AG04450 (cell line): ENCODE measurements around the gene USP17L19. TPM values are rescaled to one million over a fixed set of nuclear protein-coding genes. Genes with fewer than 3 reads are reported as not detected.
"Not testable (repeated sequence)": the region's sequence is repeated elsewhere in the genome, so short reads cannot be mapped to it uniquely, and the experiment has no call there.

Experiments
- CTCF ChIA-PET: fragments of 300-600, 350-600 bp; formaldehyde crosslinking; extraction: SDS; loops from one replicate; lab custom pipeline; 2022; ENCODE audit warnings: antibody characterized with exemption, inconsistent platforms; lab: Charles Lee
- POLR2A ChIA-PET: fragments of 350-600 bp; formaldehyde crosslinking; extraction: SDS; loops from one replicate; lab custom pipeline; 2021; ENCODE audit warnings: antibody characterized with exemption, inconsistent platforms; lab: Yijun Ruan, JAX
- DNase-seq: peaks from one replicate; pipeline ENCODE4 v3.0.0-alpha.2; 2011; ENCODE audit warnings: low read depth, low spot score
- H3K27ac ChIP-seq: one replicate; pipeline ENCODE4 v1.5.1; 2012; ENCODE audit warnings: low read depth, low read length, control low read depth
- H3K27me3 ChIP-seq: one replicate; pipeline ENCODE4 v1.6.0; 2012; ENCODE audit warnings: low read length; ENCODE audit not compliant: control insufficient read depth, insufficient read depth
- H3K4me3 ChIP-seq: 2 replicates; pipeline ENCODE4 v1.5.1; 2011; ENCODE audit warnings: mild to moderate bottlenecking, low read depth, low read length, control low read depth
- H3K9me3 ChIP-seq: 2 replicates; pipeline ENCODE4 v1.5.1; 2012; ENCODE audit warnings: low read length; ENCODE audit not compliant: control insufficient read depth, insufficient read depth
- polyA minus RNA-seq: library from RNA; depleted of rRNA, polyadenylated mRNA; stranded (reverse); fragments of >200 nt; gene quantifications from 2 replicates; pipeline ENCODE4 v1.2.3, GENCODE V29; 2011; rRNA and poly(A)+ RNA removed
- polyA plus RNA-seq: library from polyadenylated mRNA; depleted of rRNA; stranded (reverse); fragments of >200 nt; gene quantifications from 2 replicates; pipeline ENCODE4 v1.2.3, GENCODE V29; 2011; rRNA removed

Gene USP17L19
- polyA plus RNA-seq, result not detected in 2 replicates
- polyA minus RNA-seq, result not detected in 2 replicates

- H3K4me3 ChIP-seq, CTCF ChIA-PET, DNase-seq, H3K27me3 ChIP-seq, POLR2A ChIA-PET, H3K27ac ChIP-seq, H3K9me3 ChIP-seq: not testable (repeated sequence)
Measured at GRCh38 chr4:9253078-9253477, at the start of gene USP17L19. TSS of gene USP17L19 (plus strand) at chr4:9253378. CDS start at chr4:9253378, 0 bp downstream.

- DNase-seq, H3K9me3 ChIP-seq, CTCF ChIA-PET, POLR2A ChIA-PET, H3K27ac ChIP-seq, H3K4me3 ChIP-seq, H3K27me3 ChIP-seq: not testable (repeated sequence)
Measured at GRCh38 chr4:9210357-9210756, 42.8 kb upstream of the USP17L19 start, which contains the start of gene USP17L10. TSS of gene USP17L10 (plus strand) at chr4:9210657. CDS start at chr4:9210657, 0 bp downstream.

- POLR2A ChIA-PET, DNase-seq, CTCF ChIA-PET, H3K27ac ChIP-seq, H3K27me3 ChIP-seq, H3K9me3 ChIP-seq, H3K4me3 ChIP-seq: not testable (repeated sequence)
Measured at GRCh38 chr4:9214701-9215100, 38.5 kb upstream of the USP17L19 start.

- DNase-seq, H3K4me3 ChIP-seq, CTCF ChIA-PET, H3K9me3 ChIP-seq, H3K27me3 ChIP-seq, POLR2A ChIA-PET, H3K27ac ChIP-seq: not testable (repeated sequence)
Measured at GRCh38 chr4:9215105-9215504, 38.1 kb upstream of the USP17L19 start, which contains the start of gene USP17L11. TSS of gene USP17L11 (plus strand) at chr4:9215405. CDS start at chr4:9215405, 0 bp downstream.

GRCh38 chr4:9219852-9220251, 33.3 kb upstream of the USP17L19 start, which contains the start of gene USP17L12:
TSS of gene USP17L12 (plus strand) at chr4:9220152. CDS start at chr4:9220152, 0 bp downstream.
- DNase-seq, H3K27me3 ChIP-seq, H3K9me3 ChIP-seq, POLR2A ChIA-PET, H3K27ac ChIP-seq, H3K4me3 ChIP-seq, CTCF ChIA-PET: not testable (repeated sequence)

- not testable (repeated sequence) for H3K27me3 ChIP-seq, H3K27ac ChIP-seq
Measured at GRCh38 chr4:9224596-9224995, 28.6 kb upstream of the USP17L19 start, which contains the start of gene USP17L13. TSS of gene USP17L13 (plus strand) at chr4:9224896. CDS start at chr4:9224896, 0 bp downstream.

GRCh38 chr4:9230249-9230648, 22.9 kb upstream of the USP17L19 start:
- H3K27ac ChIP-seq, H3K9me3 ChIP-seq, CTCF ChIA-PET, H3K27me3 ChIP-seq, DNase-seq, POLR2A ChIA-PET, H3K4me3 ChIP-seq: not testable (repeated sequence)

More at GRCh38 chr4:9224596-9224995, 28.6 kb upstream of the USP17L19 start, which contains the start of gene USP17L13:
- POLR2A ChIA-PET, H3K9me3 ChIP-seq, H3K4me3 ChIP-seq, DNase-seq, CTCF ChIA-PET: not testable (repeated sequence)

GRCh38 chr4:9234085-9234484, 19.1 kb upstream of the USP17L19 start, which contains the start of gene USP17L15:
TSS of gene USP17L15 (plus strand) at chr4:9234385. CDS start at chr4:9234385, 0 bp downstream.
- POLR2A ChIA-PET, H3K27me3 ChIP-seq, CTCF ChIA-PET, H3K9me3 ChIP-seq, DNase-seq, H3K4me3 ChIP-seq, H3K27ac ChIP-seq: not testable (repeated sequence)

- CTCF ChIA-PET, POLR2A ChIA-PET, H3K27ac ChIP-seq, H3K4me3 ChIP-seq, H3K9me3 ChIP-seq, DNase-seq, H3K27me3 ChIP-seq: not testable (repeated sequence)
Measured at GRCh38 chr4:9238461-9238860, 14.7 kb upstream of the USP17L19 start.

GRCh38 chr4:9243579-9243978, 9.6 kb upstream of the USP17L19 start, which contains the start of gene USP17L17:
TSS of gene USP17L17 (plus strand) at chr4:9243879. CDS start at chr4:9243879, 0 bp downstream.
- DNase-seq, CTCF ChIA-PET, H3K27ac ChIP-seq, H3K27me3 ChIP-seq, H3K4me3 ChIP-seq, H3K9me3 ChIP-seq, POLR2A ChIA-PET: not testable (repeated sequence)

- CTCF ChIA-PET, POLR2A ChIA-PET, DNase-seq, H3K9me3 ChIP-seq, H3K4me3 ChIP-seq, H3K27ac ChIP-seq, H3K27me3 ChIP-seq: not testable (repeated sequence)
Measured at GRCh38 chr4:9247953-9248680, 5.1 kb upstream of the USP17L19 start, which contains the start of gene USP17L18. TSS of gene USP17L18 (plus strand) at chr4:9248630. CDS start at chr4:9248630, 0 bp downstream.

- DNase-seq, H3K4me3 ChIP-seq, H3K27me3 ChIP-seq, H3K9me3 ChIP-seq, H3K27ac ChIP-seq, POLR2A ChIA-PET, CTCF ChIA-PET: not testable (repeated sequence)
Measured at GRCh38 chr4:9257824-9258223, 4.6 kb downstream of the USP17L19 start, which contains the start of gene USP17L20. TSS of gene USP17L20 (plus strand) at chr4:9258124. CDS start at chr4:9258124, 0 bp downstream.
